Body of pancreas (tissue), 4 donors: ENCODE measurements around the gene KIAA2012.

ENCODE experiments used
- POLR2A ChIP-seq, 3 donors: fragments of 450-650 bp; IDR thresholded peaks; one replicate each; pipeline ENCODE4 v1.6.1; 2016; ENCODE audit warnings: antibody characterized with exemption in 3 of 3, mild to moderate bottlenecking in 2 of 3
- TF ChIP-seq, protein P1 (sequence below), 7 experiments: fragments of 450-650 bp in 4 of 7; fragments of 200-600 bp in 3 of 7; sonication (generic) in 3 of 7; IDR thresholded peaks; one replicate each; pipeline ENCODE4 v1.5.1; 2016 to 2019; ENCODE audit warnings: antibody characterized with exemption in 7 of 7

DNA sequence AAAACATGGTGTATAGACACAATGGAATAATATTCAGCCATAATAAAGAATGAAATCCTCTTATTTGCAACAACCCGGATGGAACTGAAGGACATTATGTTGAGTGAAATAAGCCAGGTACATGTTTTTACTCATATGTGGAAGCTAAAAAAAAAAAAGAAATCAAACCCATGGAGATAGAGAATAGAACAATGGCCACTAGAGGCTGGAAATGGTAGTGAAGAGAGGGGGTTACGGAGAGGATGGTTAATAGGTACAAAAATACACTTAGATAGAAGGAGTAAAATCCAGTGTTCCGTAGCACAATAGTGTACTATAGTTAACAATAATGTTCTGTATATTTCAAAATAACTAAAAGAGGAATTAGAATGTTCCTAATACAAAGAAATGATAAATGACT, 12.8 kb upstream of the KIAA2012 start:
- TF ChIP-seq, protein P1, sequence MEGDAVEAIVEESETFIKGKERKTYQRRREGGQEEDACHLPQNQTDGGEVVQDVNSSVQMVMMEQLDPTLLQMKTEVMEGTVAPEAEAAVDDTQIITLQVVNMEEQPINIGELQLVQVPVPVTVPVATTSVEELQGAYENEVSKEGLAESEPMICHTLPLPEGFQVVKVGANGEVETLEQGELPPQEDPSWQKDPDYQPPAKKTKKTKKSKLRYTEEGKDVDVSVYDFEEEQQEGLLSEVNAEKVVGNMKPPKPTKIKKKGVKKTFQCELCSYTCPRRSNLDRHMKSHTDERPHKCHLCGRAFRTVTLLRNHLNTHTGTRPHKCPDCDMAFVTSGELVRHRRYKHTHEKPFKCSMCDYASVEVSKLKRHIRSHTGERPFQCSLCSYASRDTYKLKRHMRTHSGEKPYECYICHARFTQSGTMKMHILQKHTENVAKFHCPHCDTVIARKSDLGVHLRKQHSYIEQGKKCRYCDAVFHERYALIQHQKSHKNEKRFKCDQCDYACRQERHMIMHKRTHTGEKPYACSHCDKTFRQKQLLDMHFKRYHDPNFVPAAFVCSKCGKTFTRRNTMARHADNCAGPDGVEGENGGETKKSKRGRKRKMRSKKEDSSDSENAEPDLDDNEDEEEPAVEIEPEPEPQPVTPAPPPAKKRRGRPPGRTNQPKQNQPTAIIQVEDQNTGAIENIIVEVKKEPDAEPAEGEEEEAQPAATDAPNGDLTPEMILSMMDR (IDR thresholded peaks at IDR 0.05) = peak in 3 of 7 experiments; percentile 8 to 19 (median 12)
- TF ChIP-seq POLR2A (IDR thresholded peaks at IDR 0.05) = no peak
